ENCODE data around the gene ZNF511.
A peak's percentile ranks its signal among the peaks of the same experiment; 100 is the strongest.
"Not testable (repeated sequence)": the region's sequence is repeated elsewhere in the genome, so short reads cannot be mapped to it uniquely, and the experiment has no call there.

Gene ZNF511

GRCh38 chr10:133318494-133319127 is 9.9 kb downstream of the ZNF511 start:
- Histone ChIP-seq H3K4me1 (ENCODE audit: control insufficient read depth, insufficient read depth, low read length) (no peaks in the 10 kb centered on the region), H3K27me3 (ENCODE audit: control insufficient read depth, insufficient read depth, low read length) (peaks cover 10% of the 10 kb centered on the region), H3K4me3 (ENCODE audit: low read depth, low read length) (peak overlapping the region; percentile 76), H3K27ac (ENCODE audit: low read depth, low read length) (no peak overlapping the region), H3K9ac (ENCODE audit: low read length) (no peak overlapping the region), H3K9me3 (ENCODE audit: control insufficient read depth, insufficient read depth, low read depth, low read length) (no peaks in the 10 kb centered on the region), H3K36me3 (ENCODE audit: control insufficient read depth, insufficient read depth, low read length) (no peaks in the 10 kb centered on the region)

- not testable (repeated sequence) for H3K4me1 ChIP-seq (ENCODE audit: control insufficient read depth, insufficient read depth, low read length); H3K36me3 ChIP-seq (ENCODE audit: control insufficient read depth, insufficient read depth, low read length); H3K4me3 ChIP-seq (ENCODE audit: low read depth, low read length); H3K27ac ChIP-seq (ENCODE audit: low read depth, low read length); H3K9me3 ChIP-seq (ENCODE audit: control insufficient read depth, insufficient read depth, low read depth, low read length); H3K9ac ChIP-seq (ENCODE audit: low read length)
- H3K27me3 ChIP-seq (ENCODE audit: control insufficient read depth, insufficient read depth, low read length), result peaks cover 23% of the 10 kb centered on the region
Observed at GRCh38 chr10:133320852-133321422, 12.2 kb downstream of the ZNF511 start.

- H3K4me3 ChIP-seq (ENCODE audit: low read depth, low read length); H3K36me3 ChIP-seq (ENCODE audit: control insufficient read depth, insufficient read depth, low read length); H3K27ac ChIP-seq (ENCODE audit: low read depth, low read length); H3K4me1 ChIP-seq (ENCODE audit: control insufficient read depth, insufficient read depth, low read length); H3K9ac ChIP-seq (ENCODE audit: low read length); H3K9me3 ChIP-seq (ENCODE audit: control insufficient read depth, insufficient read depth, low read depth, low read length): not testable (repeated sequence)
- peaks cover 36% of the 10 kb centered on the region for H3K27me3 ChIP-seq (ENCODE audit: control insufficient read depth, insufficient read depth, low read length)
Observed at GRCh38 chr10:133322064-133322709, 13.5 kb downstream of the ZNF511 start.

GRCh38 chr10:133324198-133324792 is 15.6 kb downstream of the ZNF511 start:
- H3K27ac ChIP-seq (ENCODE audit: low read depth, low read length), result no peak overlapping the region
- H3K9me3 ChIP-seq (ENCODE audit: control insufficient read depth, insufficient read depth, low read depth, low read length), result no peaks in the 10 kb centered on the region
- peaks cover 18% of the 10 kb centered on the region for H3K4me1 ChIP-seq (ENCODE audit: control insufficient read depth, insufficient read depth, low read length)
- H3K4me3 ChIP-seq (ENCODE audit: low read depth, low read length), result peak overlapping the region; percentile 41
- H3K27me3 ChIP-seq (ENCODE audit: control insufficient read depth, insufficient read depth, low read length), result peaks cover 51% of the 10 kb centered on the region
- H3K9ac ChIP-seq (ENCODE audit: low read length), result no peak overlapping the region
- H3K36me3 ChIP-seq (ENCODE audit: control insufficient read depth, insufficient read depth, low read length), result no peaks in the 10 kb centered on the region

- no peaks in the 10 kb centered on the region for H3K9me3 ChIP-seq (ENCODE audit: control insufficient read depth, insufficient read depth, low read depth, low read length)
- peaks cover 52% of the 10 kb centered on the region for H3K27me3 ChIP-seq (ENCODE audit: control insufficient read depth, insufficient read depth, low read length)
- no peak overlapping the region for H3K9ac ChIP-seq (ENCODE audit: low read length)
- H3K27ac ChIP-seq (ENCODE audit: low read depth, low read length), result no peak overlapping the region
- no peaks in the 10 kb centered on the region for H3K36me3 ChIP-seq (ENCODE audit: control insufficient read depth, insufficient read depth, low read length)
- H3K4me3 ChIP-seq (ENCODE audit: low read depth, low read length), result peak overlapping the region; percentile 73
- peaks cover 22% of the 10 kb centered on the region for H3K4me1 ChIP-seq (ENCODE audit: control insufficient read depth, insufficient read depth, low read length)
Observed at GRCh38 chr10:133324857-133325260, 16.1 kb downstream of the ZNF511 start.

GRCh38 chr10:133325440-133326222 is 16.9 kb downstream of the ZNF511 start:
- Histone ChIP-seq H3K4me3 (ENCODE audit: low read depth, low read length) (peak overlapping the region; percentile 73), H3K9ac (ENCODE audit: low read length) (peak overlapping the region; percentile 50), H3K4me1 (ENCODE audit: control insufficient read depth, insufficient read depth, low read length) (peaks cover 22% of the 10 kb centered on the region), H3K9me3 (ENCODE audit: control insufficient read depth, insufficient read depth, low read depth, low read length) (no peaks in the 10 kb centered on the region), H3K36me3 (ENCODE audit: control insufficient read depth, insufficient read depth, low read length) (no peaks in the 10 kb centered on the region), H3K27me3 (ENCODE audit: control insufficient read depth, insufficient read depth, low read length) (peaks cover 56% of the 10 kb centered on the region), H3K27ac (ENCODE audit: low read depth, low read length) (no peak overlapping the region)

- Histone ChIP-seq H3K4me1 (ENCODE audit: control insufficient read depth, insufficient read depth, low read length) (peaks cover 22% of the 10 kb centered on the region), H3K9me3 (ENCODE audit: control insufficient read depth, insufficient read depth, low read depth, low read length) (no peaks in the 10 kb centered on the region), H3K9ac (ENCODE audit: low read length) (peak overlapping the region; percentile 50), H3K27ac (ENCODE audit: low read depth, low read length) (no peak overlapping the region), H3K36me3 (ENCODE audit: control insufficient read depth, insufficient read depth, low read length) (no peaks in the 10 kb centered on the region), H3K27me3 (ENCODE audit: control insufficient read depth, insufficient read depth, low read length) (peaks cover 61% of the 10 kb centered on the region), H3K4me3 (ENCODE audit: low read depth, low read length) (peak overlapping the region; percentile 73)
Observed at GRCh38 chr10:133326223-133326551, 17.5 kb downstream of the ZNF511 start.

GRCh38 chr10:133326745-133327650 is 18.3 kb downstream of the ZNF511 start:
- H3K4me3 ChIP-seq (ENCODE audit: low read depth, low read length), result no peak overlapping the region

GRCh38 chr10:133327651-133328357 is 19.1 kb downstream of the ZNF511 start:
- no peaks in the 10 kb centered on the region for H3K9me3 ChIP-seq (ENCODE audit: control insufficient read depth, insufficient read depth, low read depth, low read length)
- H3K9ac ChIP-seq (ENCODE audit: low read length), result no peak overlapping the region
- H3K4me1 ChIP-seq (ENCODE audit: control insufficient read depth, insufficient read depth, low read length), result peaks cover 22% of the 10 kb centered on the region
- no peak overlapping the region for H3K27ac ChIP-seq (ENCODE audit: low read depth, low read length)
- H3K36me3 ChIP-seq (ENCODE audit: control insufficient read depth, insufficient read depth, low read length), result no peaks in the 10 kb centered on the region
- peaks cover 78% of the 10 kb centered on the region for H3K27me3 ChIP-seq (ENCODE audit: control insufficient read depth, insufficient read depth, low read length)
- H3K4me3 ChIP-seq (ENCODE audit: low read depth, low read length), result no peak overlapping the region

More at GRCh38 chr10:133326745-133327650, 18.3 kb downstream of the ZNF511 start:
- Histone ChIP-seq H3K36me3 (ENCODE audit: control insufficient read depth, insufficient read depth, low read length) (no peaks in the 10 kb centered on the region), H3K4me1 (ENCODE audit: control insufficient read depth, insufficient read depth, low read length) (peaks cover 22% of the 10 kb centered on the region), H3K9ac (ENCODE audit: low read length) (no peak overlapping the region), H3K27me3 (ENCODE audit: control insufficient read depth, insufficient read depth, low read length) (peaks cover 69% of the 10 kb centered on the region), H3K27ac (ENCODE audit: low read depth, low read length) (no peak overlapping the region), H3K9me3 (ENCODE audit: control insufficient read depth, insufficient read depth, low read depth, low read length) (no peaks in the 10 kb centered on the region)

Measured in HUES6 (cell line).